OCI-LY3 (cell line): Measurements from ENCODE around the gene SIK3.
"Not testable (repeated sequence)": the region's sequence is repeated elsewhere in the genome, so short reads cannot be mapped to it uniquely, and the experiment has no call there.

Experiments used
- EZH2phosphoT487 ChIP-seq: fragments of 200-600 bp; shearing (Covaris generic); IDR thresholded peaks from 2 replicates; pipeline ENCODE4 v1.6.1; 2018; ENCODE audit warnings: antibody characterized with exemption, mixed run types, low read depth
- TF ChIP-seq, protein P1 (sequence below): fragments of 200-600, 300-600 bp; sonication (generic); IDR thresholded peaks from 2 replicates; pipeline ENCODE4 v1.5.1; 2014; ENCODE audit warnings: antibody characterized with exemption, low read length, low read depth

DNA sequence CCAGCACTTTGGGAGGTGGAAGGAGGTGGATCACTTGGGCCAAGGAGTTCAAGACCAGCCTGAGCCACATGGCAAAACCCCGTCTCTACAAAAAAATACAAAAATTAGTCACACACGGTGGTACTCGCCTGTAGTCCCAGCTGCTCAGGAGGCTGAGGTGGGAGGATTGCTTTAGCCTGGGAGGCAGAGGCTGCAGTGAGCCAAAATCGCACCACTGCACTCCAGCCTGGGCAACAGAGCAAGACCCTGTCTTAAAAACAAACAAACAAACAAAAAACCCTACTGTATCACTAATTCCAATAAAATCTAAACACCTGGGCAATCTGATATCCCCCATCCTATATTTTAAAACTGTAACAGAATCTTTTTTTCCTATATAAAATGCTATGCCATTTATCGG lies 51.6 kb downstream of the SIK3 start:
- TF ChIP-seq, protein P1, sequence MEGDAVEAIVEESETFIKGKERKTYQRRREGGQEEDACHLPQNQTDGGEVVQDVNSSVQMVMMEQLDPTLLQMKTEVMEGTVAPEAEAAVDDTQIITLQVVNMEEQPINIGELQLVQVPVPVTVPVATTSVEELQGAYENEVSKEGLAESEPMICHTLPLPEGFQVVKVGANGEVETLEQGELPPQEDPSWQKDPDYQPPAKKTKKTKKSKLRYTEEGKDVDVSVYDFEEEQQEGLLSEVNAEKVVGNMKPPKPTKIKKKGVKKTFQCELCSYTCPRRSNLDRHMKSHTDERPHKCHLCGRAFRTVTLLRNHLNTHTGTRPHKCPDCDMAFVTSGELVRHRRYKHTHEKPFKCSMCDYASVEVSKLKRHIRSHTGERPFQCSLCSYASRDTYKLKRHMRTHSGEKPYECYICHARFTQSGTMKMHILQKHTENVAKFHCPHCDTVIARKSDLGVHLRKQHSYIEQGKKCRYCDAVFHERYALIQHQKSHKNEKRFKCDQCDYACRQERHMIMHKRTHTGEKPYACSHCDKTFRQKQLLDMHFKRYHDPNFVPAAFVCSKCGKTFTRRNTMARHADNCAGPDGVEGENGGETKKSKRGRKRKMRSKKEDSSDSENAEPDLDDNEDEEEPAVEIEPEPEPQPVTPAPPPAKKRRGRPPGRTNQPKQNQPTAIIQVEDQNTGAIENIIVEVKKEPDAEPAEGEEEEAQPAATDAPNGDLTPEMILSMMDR: not testable (repeated sequence)
- TF ChIP-seq EZH2phosphoT487: not testable (repeated sequence)
